H1 (cell line): Measurements from ENCODE around the gene C16orf46. TPM values are rescaled to one million over a fixed set of nuclear protein-coding genes. Genes with fewer than 3 reads are reported as not detected.

Experiments used
- CTCF ChIA-PET: fragments of 300-600 bp; sonication (Branson Sonifier 250); formaldehyde crosslinking; loops from one replicate; lab custom pipeline; 2021; ENCODE audit not compliant: partially characterized antibody; lab: Charles Lee
- POLR2A ChIA-PET: fragments of 300-600 bp; sonication (Branson Sonifier 250); formaldehyde crosslinking; loops from one replicate; lab custom pipeline; 2021; ENCODE audit warnings: inconsistent platforms; ENCODE audit not compliant: partially characterized antibody; lab: Charles Lee
- DNase-seq, 2 experiments: peaks; one replicate each; pipeline versions ENCODE4 v3.0.0 to v3.0.0-alpha.2; 2010 to 2022; ENCODE audit warnings: low spot score in 2 of 2, low read depth in 1 of 2, mixed read lengths in 1 of 2
- FAIRE-seq: peaks from 2 replicates; lab custom pipeline; 2011; peaks lifted over from hg19 to GRCh38; lab: Jason Lieb, UNC
- H2AFZ ChIP-seq: 2 replicates; pipeline ENCODE4 v1.8.1; 2012; ENCODE audit warnings: low read length, inconsistent platforms
- H2AK5ac ChIP-seq: 2 replicates; pipeline ENCODE4 v1.6.1; 2013; ENCODE audit warnings: low read depth, low read length
- H2BK120ac ChIP-seq: replicated peaks from 2 replicates; pipeline ENCODE3; 2013; ENCODE audit warnings: low read depth, low read length, inconsistent platforms
- H2BK12ac ChIP-seq: 2 replicates; pipeline ENCODE4 v1.6.1; 2013; ENCODE audit warnings: low read depth, low read length
- H2BK15ac ChIP-seq: 2 replicates; pipeline ENCODE4 v1.6.1; 2013; ENCODE audit warnings: low read length
- H2BK20ac ChIP-seq: 2 replicates; pipeline ENCODE4 v1.6.1; 2013; ENCODE audit warnings: low read length
- H2BK5ac ChIP-seq: 2 replicates; pipeline ENCODE4 v1.6.1; 2013; ENCODE audit warnings: low read depth, low read length
- H3K14ac ChIP-seq: 2 replicates; pipeline ENCODE4 v1.6.1; 2013; ENCODE audit warnings: inconsistent platforms; ENCODE audit not compliant: insufficient read length
- H3K18ac ChIP-seq: 2 replicates; pipeline ENCODE4 v1.6.1; 2013; ENCODE audit warnings: low read length; ENCODE audit errors: extremely low read depth
- H3K23ac ChIP-seq: 2 replicates; pipeline ENCODE4 v1.6.1; 2013; ENCODE audit warnings: inconsistent platforms; ENCODE audit not compliant: insufficient read length
- H3K23me2 ChIP-seq: 2 replicates; pipeline ENCODE4 v1.6.1; 2013; ENCODE audit warnings: low read depth, low read length
- H3K27ac ChIP-seq: 2 replicates; pipeline ENCODE4 v1.6.1; 2011; ENCODE audit warnings: low read depth, low read length, inconsistent platforms
- H3K27me3 ChIP-seq, 4 experiments: replicated peaks in 1 of 4; 1 replicate in 1 of 4; 2 replicates in 3 of 4; pipeline versions ENCODE4 v1.6.1 to v1.8.1; 2011 to 2013; ENCODE audit warnings: low read length in 3 of 4, mild to moderate bottlenecking in 3 of 4, inconsistent platforms in 2 of 4, mixed read lengths in 2 of 4, moderate library complexity in 1 of 4; ENCODE audit not compliant: control insufficient read depth in 3 of 4, insufficient read depth in 3 of 4; ENCODE audit errors: extremely low read depth in 1 of 4
- H3K36me3 ChIP-seq, 4 experiments: 2 replicates each; pipeline versions ENCODE4 v1.6.1 to v1.8.1; 2011 to 2013; ENCODE audit warnings: mild to moderate bottlenecking in 4 of 4, low read length in 3 of 4, moderate library complexity in 2 of 4, control low read depth in 1 of 4, inconsistent platforms in 1 of 4; ENCODE audit not compliant: insufficient read depth in 4 of 4, control insufficient read depth in 2 of 4
- H3K4ac ChIP-seq: replicated peaks from 2 replicates; pipeline ENCODE3; 2013; ENCODE audit warnings: low read length, low read depth, mixed read lengths, inconsistent platforms; ENCODE audit not compliant: insufficient read length
- H3K4me1 ChIP-seq, 4 experiments: replicated peaks in 1 of 4; 1 replicate in 1 of 4; 2 replicates in 3 of 4; pipeline versions ENCODE4 v1.6.1 to v1.8.1; 2011 to 2013; ENCODE audit warnings: low read length in 3 of 4, inconsistent platforms in 2 of 4, mixed read lengths in 1 of 4; ENCODE audit not compliant: insufficient read depth in 4 of 4, control insufficient read depth in 3 of 4
- H3K4me2 ChIP-seq, 2 experiments: 2 replicates each; pipeline versions ENCODE4 v1.6.1 to v1.8.1; 2011 to 2013; ENCODE audit warnings: low read depth in 2 of 2, low read length in 2 of 2, control low read depth in 1 of 2, inconsistent platforms in 1 of 2, mild to moderate bottlenecking in 1 of 2; ENCODE audit not compliant: insufficient read depth in 1 of 2
- H3K4me3 ChIP-seq, 4 experiments: fragments of 200-600, 300-600 bp in 1 of 4; sonication (generic), shearing (Covaris generic), sonication (Bioruptor Twin) in 1 of 4; 2 replicates each; pipeline versions ENCODE4 v1.5.1 to v1.8.1; 2011 to 2016; ENCODE audit warnings: low read length in 4 of 4, low read depth in 3 of 4, control low read depth in 2 of 4, inconsistent platforms in 2 of 4, mild to moderate bottlenecking in 2 of 4, mixed read lengths in 1 of 4, moderate library complexity in 1 of 4; ENCODE audit not compliant: insufficient read depth in 2 of 4; ENCODE audit errors: extremely low read depth in 1 of 4
- H3K56ac ChIP-seq: replicated peaks from 2 replicates; pipeline ENCODE3; 2013; ENCODE audit warnings: low read depth, mild to moderate bottlenecking, mixed read lengths, low read length, inconsistent platforms; ENCODE audit not compliant: insufficient read length
- H3K79me1 ChIP-seq: 2 replicates; pipeline ENCODE4 v1.6.1; 2013; ENCODE audit warnings: low read depth, low read length, control low read depth
- H3K79me2 ChIP-seq, 2 experiments: 2 replicates each; pipeline versions ENCODE4 v1.6.1 to v1.8.1; 2012 to 2013; ENCODE audit warnings: low read length in 2 of 2, mild to moderate bottlenecking in 2 of 2, inconsistent platforms in 1 of 2; ENCODE audit not compliant: insufficient read depth in 2 of 2, control insufficient read depth in 1 of 2
- H3K9ac ChIP-seq, 4 experiments: replicated peaks in 1 of 4; 1 replicate in 1 of 4; 2 replicates in 3 of 4; pipeline versions ENCODE4 v1.6.1 to v1.8.1; 2011 to 2013; ENCODE audit warnings: low read depth in 3 of 4, low read length in 3 of 4, control low read depth in 2 of 4, mild to moderate bottlenecking in 2 of 4, moderate library complexity in 2 of 4, inconsistent platforms in 1 of 4; ENCODE audit errors: extremely low read depth in 1 of 4
- H3K9me3 ChIP-seq, 2 experiments: 2 replicates each; pipeline versions ENCODE4 v1.6.1 to v1.8.1; 2012 to 2013; ENCODE audit warnings: mild to moderate bottlenecking in 2 of 2, moderate library complexity in 2 of 2, control low read depth in 1 of 2, inconsistent platforms in 1 of 2, low read depth in 1 of 2, low read length in 1 of 2, mixed read lengths in 1 of 2; ENCODE audit not compliant: insufficient read depth in 2 of 2
- H4K20me1 ChIP-seq, 2 experiments: replicated peaks in 1 of 2; 2 replicates each; pipeline versions ENCODE3 to v1.8.1; 2011 to 2013; ENCODE audit warnings: inconsistent platforms in 2 of 2, low read length in 2 of 2, mild to moderate bottlenecking in 1 of 2; ENCODE audit not compliant: insufficient read depth in 2 of 2, control insufficient read depth in 1 of 2
- H4K5ac ChIP-seq: 2 replicates; pipeline ENCODE4 v1.6.1; 2013; ENCODE audit warnings: low read length, low read depth, mixed read lengths, inconsistent platforms; ENCODE audit not compliant: insufficient read length
- H4K8ac ChIP-seq: 2 replicates; pipeline ENCODE4 v1.8.0; 2013; ENCODE audit warnings: mild to moderate bottlenecking, moderate library complexity, low read length, inconsistent platforms; ENCODE audit not compliant: insufficient read depth; ENCODE audit errors: extremely low read depth
- H4K91ac ChIP-seq: replicated peaks from 2 replicates; pipeline ENCODE3; 2013; ENCODE audit warnings: low read length, mixed read lengths, inconsistent platforms; ENCODE audit not compliant: insufficient read length
- CHD7 ChIP-seq: fragments of 300-600 bp; sonication (generic); IDR thresholded peaks from 2 replicates; pipeline ENCODE4 v1.7.1; 2012; ENCODE audit warnings: low read length, moderate library complexity, mild to moderate bottlenecking, inconsistent platforms; ENCODE audit not compliant: insufficient replicate concordance
- WGBS, 2 experiments: shearing (Covaris generic) in 1 of 2; methylation state at CpG; one replicate each; pipeline versions ENCODE4 v1.1.6 to v1.1.7; 2013 to 2015; ENCODE audit warnings: low lambda C conversion rate in 2 of 2, mixed read lengths in 2 of 2, inconsistent platforms in 1 of 2, low coverage in 1 of 2, missing lambda C conversion rate in 1 of 2; ENCODE audit not compliant: insufficient replicate concordance in 2 of 2, insufficient coverage in 1 of 2, insufficient read length in 1 of 2; ENCODE audit errors: extremely low coverage in 1 of 2, missing lambda C conversion rate in 1 of 2; 5-methylcytosine and 5-hydroxymethylcytosine counted together
- polyA plus RNA-seq, 7 experiments: library from polyadenylated mRNA; depleted of rRNA in 3 of 7; stranded (reverse) in 5 of 7; unstranded in 2 of 7; fragments of >200 nt in 5 of 7; fragments of 200-250 nt in 2 of 7; gene quantifications; 1 replicate in 5 of 7; 2 replicates in 1 of 7; 4 replicates in 1 of 7; pipeline versions ENCODE4 v1.2.1 to v1.2.3, GENCODE V29; 2011 to 2013; ENCODE audit warnings: missing spikeins in 2 of 7, mixed read lengths in 2 of 7
- total RNA-seq: library from RNA; stranded (reverse); fragmentation: NEBNext Ultra II Directional; extraction: Animal tissue kit (Norgen Biotek cat#: 25700); gene quantifications from 2 replicates; pipeline ENCODE4 v1.2.1, GENCODE V29; 2021

The C16orf46 gene
- total and polyA plus RNA-seq, 2 of the 8 experiments (the other 6 are each of a cell fraction or from before 2014, with no cell fraction given): 0.48 to 0.60 TPM

GRCh38 chr16:81053761-81054160, 23.3 kb downstream of the C16orf46 start:
- ChIA-PET POLR2A (no interaction called here), CTCF (no interaction called here)
- FAIRE-seq (no peak), DNase-seq (no peak)
- no peaks in the 10 kb centered on the region for H3K79me2 ChIP-seq
- no peaks in the 10 kb centered on the region for H3K79me1 ChIP-seq
- no peak overlapping the region for H3K4me3 ChIP-seq
- H2BK5ac ChIP-seq: no peak overlapping the region
- no peak overlapping the region for H3K27ac ChIP-seq
- no peak overlapping the region for H4K5ac ChIP-seq
- H3K4me1 ChIP-seq: no peaks in the 10 kb centered on the region
- WGBS, 2 experiments: 94% methylated on average over 11 of the region's 11 CpGs; no CpG with 5 or more reads in 1 of the 2 experiments
- no peak overlapping the region for H3K14ac ChIP-seq
- no peak overlapping the region for H4K91ac ChIP-seq
- no peaks in the 10 kb centered on the region for H3K23me2 ChIP-seq
- H3K9me3 ChIP-seq: no peaks in the 10 kb centered on the region
- H4K8ac ChIP-seq: no peak overlapping the region
- H2AFZ ChIP-seq: no peak overlapping the region
- no peak overlapping the region for H3K4ac ChIP-seq
- no peak overlapping the region for H2AK5ac ChIP-seq
- H2BK20ac ChIP-seq: no peak overlapping the region
- H3K23ac ChIP-seq: no peak overlapping the region
- no peaks in the 10 kb centered on the region for H3K36me3 ChIP-seq
- H2BK12ac ChIP-seq: no peak overlapping the region
- no peak overlapping the region for H3K4me2 ChIP-seq
- H2BK15ac ChIP-seq: no peak overlapping the region
- no peak overlapping the region for H3K18ac ChIP-seq
- H3K27me3 ChIP-seq: no peaks in the 10 kb centered on the region
- H3K56ac ChIP-seq: no peak overlapping the region
- H4K20me1 ChIP-seq: no peaks in the 10 kb centered on the region
- H2BK120ac ChIP-seq: no peak overlapping the region
- no peak overlapping the region for H3K9ac ChIP-seq
- no peak for TF ChIP-seq CHD7
